MM.1S (cell line): Measurements from ENCODE around the gene OTUD4.

Experiments used
- EZH2phosphoT487 ChIP-seq: fragments of 300-600 bp; sonication (generic); IDR thresholded peaks from 2 replicates; pipeline ENCODE4 v1.6.1; 2018; ENCODE audit warnings: antibody characterized with exemption, low read length
- TF ChIP-seq, protein P1 (sequence below): fragments of 300-600 bp; sonication (generic); IDR thresholded peaks from 2 replicates; pipeline ENCODE4 v1.5.1; 2016; ENCODE audit warnings: antibody characterized with exemption, low read length, mixed read lengths

DNA sequence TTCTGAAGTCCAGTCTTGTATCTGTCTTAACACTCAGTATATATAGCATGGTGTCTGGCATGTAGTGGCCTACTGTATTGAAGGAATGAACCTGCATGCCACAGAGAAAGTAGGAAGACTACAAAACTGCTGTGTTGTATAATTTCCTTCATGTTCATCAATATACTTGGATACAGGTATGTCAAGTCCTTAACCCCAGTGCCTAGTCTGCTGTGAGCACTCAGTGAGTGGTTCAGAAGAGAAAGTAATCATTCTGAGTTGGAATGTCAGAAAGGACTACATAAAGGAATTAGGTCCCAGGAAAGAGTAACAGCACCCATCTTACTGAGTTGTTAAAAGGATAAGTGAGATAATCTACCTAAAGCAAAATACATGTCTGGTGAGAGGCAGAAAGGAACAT, 50.3 kb downstream of the OTUD4 start:
- no peak for TF ChIP-seq EZH2phosphoT487
- TF ChIP-seq, protein P1, sequence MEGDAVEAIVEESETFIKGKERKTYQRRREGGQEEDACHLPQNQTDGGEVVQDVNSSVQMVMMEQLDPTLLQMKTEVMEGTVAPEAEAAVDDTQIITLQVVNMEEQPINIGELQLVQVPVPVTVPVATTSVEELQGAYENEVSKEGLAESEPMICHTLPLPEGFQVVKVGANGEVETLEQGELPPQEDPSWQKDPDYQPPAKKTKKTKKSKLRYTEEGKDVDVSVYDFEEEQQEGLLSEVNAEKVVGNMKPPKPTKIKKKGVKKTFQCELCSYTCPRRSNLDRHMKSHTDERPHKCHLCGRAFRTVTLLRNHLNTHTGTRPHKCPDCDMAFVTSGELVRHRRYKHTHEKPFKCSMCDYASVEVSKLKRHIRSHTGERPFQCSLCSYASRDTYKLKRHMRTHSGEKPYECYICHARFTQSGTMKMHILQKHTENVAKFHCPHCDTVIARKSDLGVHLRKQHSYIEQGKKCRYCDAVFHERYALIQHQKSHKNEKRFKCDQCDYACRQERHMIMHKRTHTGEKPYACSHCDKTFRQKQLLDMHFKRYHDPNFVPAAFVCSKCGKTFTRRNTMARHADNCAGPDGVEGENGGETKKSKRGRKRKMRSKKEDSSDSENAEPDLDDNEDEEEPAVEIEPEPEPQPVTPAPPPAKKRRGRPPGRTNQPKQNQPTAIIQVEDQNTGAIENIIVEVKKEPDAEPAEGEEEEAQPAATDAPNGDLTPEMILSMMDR = no peak
